A549 treated with ZK216348 at 1 μM for 4 hours (cell line): Measurements from ENCODE around the gene DNM1L. TPM values are rescaled to one million over a fixed set of nuclear protein-coding genes. Genes with fewer than 3 reads are reported as not detected.

Experiments
- total RNA-seq: library from RNA; stranded (reverse); fragments of 200-300 nt; extraction: Qiagen RNA extraction; gene quantifications from 5 replicates; pipeline ENCODE4 v1.2.3, GENCODE V29; 2022; ENCODE audit warnings: low read depth

DNM1L gene
- 42.0 to 61.4 TPM (median 56.5 TPM) in 5 replicates for total RNA-seq

DNA sequence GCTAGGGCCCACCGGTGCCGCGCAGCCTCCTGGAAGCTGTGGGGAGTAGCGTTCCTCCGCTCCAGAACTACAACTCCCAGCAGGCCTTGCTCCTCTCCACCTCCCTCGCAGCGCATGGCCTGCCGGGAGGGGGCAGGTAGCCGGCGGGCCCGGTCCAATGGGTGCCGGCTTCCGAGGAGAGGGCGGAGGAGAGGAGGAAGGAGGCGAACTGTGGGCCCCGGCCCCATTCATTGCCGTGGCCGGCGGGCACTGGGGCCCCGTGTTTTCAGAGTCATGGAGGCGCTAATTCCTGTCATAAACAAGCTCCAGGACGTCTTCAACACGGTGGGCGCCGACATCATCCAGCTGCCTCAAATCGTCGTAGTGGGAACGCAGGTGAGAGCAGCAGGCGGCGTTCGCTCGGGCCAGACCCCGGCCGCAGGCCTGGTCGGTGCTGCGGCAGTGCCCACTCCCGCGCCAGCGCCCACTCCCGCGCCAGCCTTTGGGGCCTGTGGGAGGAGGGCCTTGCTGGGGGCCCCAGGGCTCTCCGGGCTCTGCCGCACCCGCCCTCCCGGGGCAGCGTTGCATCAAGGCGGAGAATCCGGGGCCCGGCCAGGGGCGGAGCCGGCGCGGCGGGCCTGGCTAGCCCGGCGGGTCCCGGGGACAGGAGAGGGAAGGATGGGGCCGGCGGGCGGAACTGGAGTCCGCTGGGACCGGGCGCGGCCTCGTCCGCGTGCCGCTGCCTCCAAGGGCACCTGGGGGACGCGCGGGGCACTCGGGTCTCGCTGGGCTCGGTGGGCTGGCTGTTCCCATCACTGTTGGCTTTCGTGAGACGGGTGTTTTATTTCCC is at the start of gene DNM1L:
Gene DNM1L (plus strand): TSS at position 211 of the 829 bp plus-strand sequence. CDS start 63 bp downstream, at position 274.

DNA sequence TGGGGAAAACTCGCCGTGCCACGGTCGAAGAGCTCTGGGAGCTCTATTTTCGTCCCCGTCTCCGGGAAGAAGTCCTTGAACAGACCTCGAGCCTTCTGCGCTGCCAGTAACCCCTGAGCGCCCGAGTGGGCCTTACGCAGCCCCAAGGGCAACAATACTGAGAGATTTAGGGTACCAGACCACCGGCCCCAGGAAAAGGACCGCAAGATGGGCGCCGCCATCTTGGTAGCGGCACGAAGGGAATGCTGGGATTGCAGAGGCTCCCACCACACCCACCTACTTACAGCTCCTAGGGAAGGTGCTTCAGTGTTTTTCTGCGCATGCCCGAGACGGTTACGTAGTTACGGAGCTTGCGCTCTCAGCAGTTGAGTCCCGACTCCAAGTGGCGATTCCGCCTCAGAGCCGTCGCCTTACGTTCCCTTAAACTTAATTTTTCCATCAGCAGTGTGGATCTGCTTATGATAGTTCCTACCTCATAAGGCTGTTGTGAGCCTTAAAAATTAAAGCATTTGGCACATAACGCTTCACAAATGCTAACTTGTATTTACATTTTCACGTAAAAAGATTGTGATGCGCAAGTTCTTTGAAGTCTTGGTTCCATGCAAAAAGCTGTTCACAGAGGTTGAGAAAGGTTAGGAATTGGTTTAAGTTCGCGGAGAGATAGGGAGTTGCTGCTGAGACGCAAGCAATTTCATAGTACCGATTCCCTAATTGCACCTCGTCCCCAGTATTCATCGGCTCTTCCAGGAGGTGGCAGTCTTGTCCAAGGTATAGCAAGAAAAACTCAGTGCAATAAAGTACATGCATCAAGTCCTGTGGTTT is 76.8 kb downstream of the DNM1L start, which contains the start of gene YARS2:
Gene YARS2 (minus strand): TSS at position 244 of the 822 bp plus-strand sequence. CDS start 23 bp downstream, at position 221.

Other genes starting within 250 kb of the DNM1L start
- gene YARS2, start 76.6 kb downstream of the DNM1L start, total RNA-seq, result 28.7 to 35.4 TPM (median 30.8 TPM) in 5 replicates
- gene PKP2, start 217.5 kb downstream of the DNM1L start, total RNA-seq, result 3.5 to 7.2 TPM (median 4.3 TPM) in 5 replicates